Mesothelial cell of epicardium (in vitro differentiated cells): ENCODE results near the gene TNK2. TPM values are rescaled to one million over a fixed set of nuclear protein-coding genes. Genes with fewer than 3 reads are reported as not detected.

ENCODE experiments used
- DNase-seq, 2 experiments: peaks; one replicate each; pipeline ENCODE4 v3.0.0; 2021; ENCODE audit warnings: low spot score in 2 of 2; ENCODE audit not compliant: unreplicated experiment in 2 of 2
- H3K27ac Mint-ChIP-seq: 2 replicates; pipeline ENCODE4 v1.8.0; 2021; ENCODE audit warnings: mixed read lengths
- H3K27me3 Mint-ChIP-seq: 2 replicates; pipeline ENCODE4 v1.8.0; 2021; ENCODE audit warnings: low read depth, mixed read lengths
- H3K36me3 Mint-ChIP-seq: 2 replicates; pipeline ENCODE4 v1.8.0; 2021; ENCODE audit warnings: mixed read lengths
- H3K4me1 Mint-ChIP-seq: 2 replicates; pipeline ENCODE4 v1.8.0; 2021; ENCODE audit warnings: mixed read lengths
- H3K4me3 Mint-ChIP-seq: 2 replicates; pipeline ENCODE4 v1.8.0; 2021; ENCODE audit warnings: mild to moderate bottlenecking, moderate library complexity, mixed read lengths
- H3K9me3 Mint-ChIP-seq: 2 replicates; pipeline ENCODE4 v1.8.0; 2021; ENCODE audit warnings: mixed read lengths
- CTCF ChIP-seq: fragments of 200-600 bp; sonication (generic); IDR thresholded peaks from one replicate; pipeline ENCODE4 v1.5.0; 2021; ENCODE audit warnings: antibody characterized with exemption; ENCODE audit not compliant: unreplicated experiment
- total RNA-seq: library from RNA; stranded (reverse); gene quantifications from 3 replicates; pipeline ENCODE4 v1.2.1, GENCODE V29; 2021

Gene TNK2
- total RNA-seq, 1 donor from 2014 or later: 49.1 TPM

- H3K4me3 Mint-ChIP-seq: peak overlapping the region; percentile 68
- H3K27me3 Mint-ChIP-seq: peaks cover 2% of the 10 kb centered on the region
- TF ChIP-seq CTCF: no peak
- no peak for DNase-seq
- peak overlapping the region; percentile 90 for H3K27ac Mint-ChIP-seq
- peaks cover 51% of the 10 kb centered on the region for H3K4me1 Mint-ChIP-seq
- peaks cover 3% of the 10 kb centered on the region for H3K36me3 Mint-ChIP-seq
- no peaks in the 10 kb centered on the region for H3K9me3 Mint-ChIP-seq
Observed at GRCh38 chr3:195896361-195897080, 11.8 kb downstream of the TNK2 start.

GRCh38 chr3:195895861-195896360 lies 12.4 kb downstream of the TNK2 start:
- H3K27ac Mint-ChIP-seq: peak overlapping the region; percentile 90
- TF ChIP-seq CTCF: no peak

DNA sequence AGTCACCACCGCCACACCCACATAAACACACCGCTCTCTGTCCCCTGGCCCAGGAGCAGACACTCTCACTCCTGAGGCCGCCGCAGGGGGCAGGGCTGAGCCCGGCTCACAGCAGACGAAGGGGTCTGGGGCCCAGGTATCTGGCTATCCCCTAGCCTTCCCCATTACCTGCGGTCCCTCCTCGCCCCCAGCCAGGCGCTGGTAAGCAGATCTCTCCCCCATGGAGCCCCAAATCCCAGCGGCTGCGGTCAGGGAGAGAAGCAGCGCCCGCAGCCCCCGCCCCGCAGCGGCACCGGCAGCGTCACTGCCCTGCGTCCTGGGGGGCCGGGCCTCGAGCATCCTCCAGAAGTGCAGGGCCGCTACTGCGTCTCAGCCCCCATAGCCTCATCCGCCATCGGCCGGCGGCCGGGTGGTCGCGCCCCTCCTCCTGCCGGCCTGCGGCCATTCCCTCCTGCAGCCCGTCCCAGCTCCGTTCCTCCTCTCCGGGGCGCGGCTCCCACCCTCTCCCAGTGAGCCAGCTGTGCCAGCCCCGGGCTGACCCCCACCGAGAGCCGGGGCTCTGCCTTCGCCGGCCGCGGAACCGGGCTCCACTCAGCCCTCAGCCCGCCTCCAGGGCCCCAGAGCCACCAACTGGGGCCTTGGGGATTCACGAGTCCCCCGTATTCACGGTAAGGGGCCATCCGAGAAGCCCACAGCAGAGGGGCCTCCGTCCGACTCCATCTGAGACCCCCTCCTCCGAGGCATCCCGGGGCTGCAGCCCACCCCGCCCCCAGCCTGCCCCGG lies 13.1 kb downstream of the TNK2 start:
- H3K27ac Mint-ChIP-seq: peak overlapping the region; percentile 67
- peaks cover 2% of the 10 kb centered on the region for H3K27me3 Mint-ChIP-seq
- no peak for TF ChIP-seq CTCF
- peaks cover 3% of the 10 kb centered on the region for H3K36me3 Mint-ChIP-seq
- H3K9me3 Mint-ChIP-seq: no peaks in the 10 kb centered on the region
- H3K4me3 Mint-ChIP-seq: peak overlapping the region; percentile 78
- peaks cover 51% of the 10 kb centered on the region for H3K4me1 Mint-ChIP-seq
- no peak for DNase-seq

More at GRCh38 chr3:195895861-195896360, 12.4 kb downstream of the TNK2 start:
- Mint-ChIP-seq H3K9me3 (no peaks in the 10 kb centered on the region), H3K4me1 (peaks cover 51% of the 10 kb centered on the region), H3K27me3 (peaks cover 2% of the 10 kb centered on the region), H3K36me3 (peaks cover 3% of the 10 kb centered on the region), H3K4me3 (peak overlapping the region; percentile 68)
- DNase-seq: peak in 1 of 2 experiments; percentile 73

DNA sequence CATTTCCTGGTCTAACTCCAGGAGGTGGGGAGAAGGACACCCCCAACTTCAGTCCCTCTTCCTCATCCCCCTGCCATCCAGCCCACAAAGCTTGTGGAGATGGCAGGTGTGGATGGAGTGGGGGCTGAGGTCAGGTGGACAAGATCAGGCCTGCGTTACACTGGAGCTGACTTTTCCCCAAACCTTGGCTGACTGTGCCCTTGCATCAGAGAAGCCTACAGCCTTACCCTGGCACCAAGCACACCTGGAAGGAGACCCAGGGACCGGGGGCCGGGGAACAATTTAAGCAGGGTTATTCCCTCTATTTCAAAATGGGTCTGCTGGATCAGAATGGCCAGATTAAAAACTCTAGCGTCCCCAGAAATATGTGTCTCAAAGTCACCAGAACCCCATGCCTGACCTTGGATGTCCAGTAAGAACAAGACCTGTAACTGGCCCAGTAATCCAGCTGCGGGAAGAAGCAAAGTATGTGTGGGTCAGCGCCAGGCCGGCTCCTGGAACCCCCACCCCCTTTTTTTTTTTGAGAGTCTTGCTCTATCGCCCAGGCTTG lies 14.4 kb downstream of the TNK2 start:
- Mint-ChIP-seq H3K27me3 (no peaks in the 10 kb centered on the region), H3K4me1 (peaks cover 51% of the 10 kb centered on the region)
- TF ChIP-seq CTCF: no peak

DNA sequence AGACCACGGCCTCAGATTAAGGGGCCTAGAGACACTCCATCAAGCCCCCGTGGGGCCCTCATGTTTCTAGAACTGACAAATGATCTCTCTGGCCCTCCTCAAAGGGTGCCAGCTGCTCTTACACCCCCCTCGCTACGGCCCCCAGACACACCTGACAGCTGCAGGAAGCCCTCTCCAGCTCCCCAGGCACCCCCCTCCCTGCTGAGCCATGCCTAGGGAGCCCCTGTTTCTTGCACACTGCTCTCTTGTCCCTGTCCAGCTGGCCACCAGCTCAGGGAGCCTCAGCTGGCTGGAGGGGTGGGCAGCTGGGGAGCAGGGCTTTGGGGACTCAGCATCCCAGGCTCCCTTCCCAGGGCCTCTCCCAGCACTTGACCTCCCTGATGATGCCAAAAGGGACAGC lies 14.8 kb downstream of the TNK2 start:
- no peaks in the 10 kb centered on the region for H3K9me3 Mint-ChIP-seq
- no peak for TF ChIP-seq CTCF
- H3K4me3 Mint-ChIP-seq: no peak overlapping the region
- H3K36me3 Mint-ChIP-seq: no peaks in the 10 kb centered on the region
- DNase-seq: no peak
- H3K27ac Mint-ChIP-seq: no peak overlapping the region
- H3K27me3 Mint-ChIP-seq: no peaks in the 10 kb centered on the region
- peaks cover 51% of the 10 kb centered on the region for H3K4me1 Mint-ChIP-seq

More for the DNA sequence above, 14.4 kb downstream of the TNK2 start:
- no peak for DNase-seq
- H3K9me3 Mint-ChIP-seq: no peaks in the 10 kb centered on the region
- no peaks in the 10 kb centered on the region for H3K36me3 Mint-ChIP-seq
- peak overlapping the region; percentile 38 for H3K4me3 Mint-ChIP-seq
- no peak overlapping the region for H3K27ac Mint-ChIP-seq
